HL-60 (cell line): ENCODE data around the gene CRYBB1.

ENCODE experiments used
- CTCF ChIP-seq: IDR thresholded peaks from one replicate; pipeline ENCODE4 v1.5.1; 2011; ENCODE audit warnings: low read length, control low read depth, inconsistent platforms; ENCODE audit not compliant: insufficient read depth
- POLR2AphosphoS5 ChIP-seq: IDR thresholded peaks from 2 replicates; pipeline ENCODE4 v1.6.1; 2012; ENCODE audit warnings: low read depth

DNA sequence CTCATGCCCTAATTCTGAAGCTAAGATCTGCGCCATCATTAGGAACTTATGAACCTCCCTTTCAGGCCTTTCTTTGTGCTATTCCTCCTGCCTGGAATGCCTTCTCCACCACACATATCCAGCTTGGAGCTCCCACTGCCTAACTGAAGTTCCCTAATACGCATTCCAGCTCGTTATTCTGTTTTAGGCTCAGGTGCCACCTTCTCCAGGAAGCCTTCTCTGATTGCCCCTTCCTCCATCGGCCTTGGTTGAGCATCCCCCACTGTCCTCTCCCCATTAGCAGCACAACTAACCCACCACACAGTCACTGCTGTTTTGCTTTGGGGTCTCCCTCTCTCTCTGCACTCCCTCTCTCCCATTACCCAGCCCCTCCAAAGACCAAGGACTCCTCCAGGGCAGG, 5.2 kb downstream of the CRYBB1 start:
- TF ChIP-seq CTCF: no peak
- TF ChIP-seq POLR2AphosphoS5: no peak
